ENCODE measurements around the gene NDUFA8. TPM values are rescaled to one million over a fixed set of nuclear protein-coding genes. Genes with fewer than 3 reads are reported as not detected.

NDUFA8 gene
- total RNA-seq, 1 donor from 2014 or later: 49.4 TPM

GRCh38 chr9:122127396-122127798, 32.2 kb downstream of the NDUFA8 start:
- no peak overlapping the region for H3K4me3 ChIP-seq (ENCODE audit: low read depth, low read length)
- DNase-seq (ENCODE audit: low read depth): no peak
- no peak for TF ChIP-seq CTCF (conservative IDR thresholded peaks at IDR 0.05; ENCODE audit: low read depth, low read length)

GRCh38 chr9:122126331-122127261, 33.0 kb downstream of the NDUFA8 start:
- TF ChIP-seq CTCF (conservative IDR thresholded peaks at IDR 0.05; ENCODE audit: low read depth, low read length): peak; percentile 15
- H3K4me3 ChIP-seq (ENCODE audit: low read depth, low read length): peak overlapping the region; percentile 44
- DNase-seq (ENCODE audit: low read depth): no peak

- DNase-seq (ENCODE audit: low read depth): no peak
- H3K4me3 ChIP-seq (ENCODE audit: low read depth, low read length): peak overlapping the region; percentile 44
- TF ChIP-seq CTCF (conservative IDR thresholded peaks at IDR 0.05; ENCODE audit: low read depth, low read length): no peak
Observed at GRCh38 chr9:122125509-122126330, 33.9 kb downstream of the NDUFA8 start.

- no peak overlapping the region for H3K4me3 ChIP-seq (ENCODE audit: low read depth, low read length)
- TF ChIP-seq CTCF (conservative IDR thresholded peaks at IDR 0.05; ENCODE audit: low read depth, low read length): peak; percentile 89
- no peak for DNase-seq (ENCODE audit: low read depth)
Observed at GRCh38 chr9:122125158-122125508, 34.4 kb downstream of the NDUFA8 start.

GRCh38 chr9:122124528-122124927, 35.1 kb downstream of the NDUFA8 start:
- no peak for DNase-seq (ENCODE audit: low read depth)
- H3K4me3 ChIP-seq (ENCODE audit: low read depth, low read length): no peak overlapping the region
- no peak for TF ChIP-seq CTCF (conservative IDR thresholded peaks at IDR 0.05; ENCODE audit: low read depth, low read length)

GRCh38 chr9:122124048-122124447, 35.5 kb downstream of the NDUFA8 start:
- no peak overlapping the region for H3K4me3 ChIP-seq (ENCODE audit: low read depth, low read length)
- no peak for TF ChIP-seq CTCF (conservative IDR thresholded peaks at IDR 0.05; ENCODE audit: low read depth, low read length)
- DNase-seq (ENCODE audit: low read depth): no peak

Data from epithelial cell of proximal tubule (primary cell).